Activated CD8-positive, alpha-beta memory T cell treated with anti-CD3 and anti-CD28 coated beads, Interleukin-2, amount 50 U/mL, for 4 hours (primary cell): ENCODE measurements around the gene RNF227.
"Not testable (repeated sequence)": the region's sequence is repeated elsewhere in the genome, so short reads cannot be mapped to it uniquely, and the experiment has no call there.

Experiments used
- DNase-seq: peaks from one replicate; pipeline ENCODE4 v3.0.0-alpha.2; 2020

Gene RNF227

DNA sequence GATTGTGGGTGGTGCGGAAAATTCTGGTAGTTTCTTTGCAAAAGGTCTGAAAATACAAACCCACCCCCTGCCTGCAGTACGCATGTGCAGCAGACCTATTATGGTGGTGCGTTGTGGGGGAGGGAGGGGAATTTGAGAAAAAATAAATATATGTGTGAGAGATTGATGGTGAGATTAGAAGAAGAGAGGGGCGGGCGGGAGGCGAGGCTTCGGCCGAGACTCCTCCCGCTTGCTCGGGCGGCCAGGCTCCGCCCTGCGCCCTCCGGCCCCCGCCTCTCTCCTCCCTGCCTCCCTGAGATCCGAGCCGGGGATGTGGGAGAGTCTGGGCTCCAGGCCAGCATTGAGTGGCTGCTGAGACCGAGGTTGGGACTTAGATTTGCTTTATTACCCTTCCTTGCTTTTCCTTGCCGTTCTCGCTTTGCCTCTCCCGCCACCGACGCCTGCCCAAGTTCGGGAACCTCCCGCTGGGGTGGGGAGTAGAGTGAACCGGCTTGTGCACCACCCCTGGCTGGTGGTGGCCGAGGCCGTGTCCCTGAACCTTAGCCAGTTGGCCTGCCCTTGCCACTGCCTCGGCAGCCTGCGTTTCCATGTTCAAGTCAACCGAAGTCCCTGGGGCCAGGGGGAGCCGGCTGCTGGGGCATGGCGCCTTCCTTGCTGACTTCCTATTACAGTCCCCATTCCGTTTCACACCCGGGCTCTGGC lies 28.5 kb downstream of the RNF227 start:
- peak; percentile 84 for DNase-seq

DNA sequence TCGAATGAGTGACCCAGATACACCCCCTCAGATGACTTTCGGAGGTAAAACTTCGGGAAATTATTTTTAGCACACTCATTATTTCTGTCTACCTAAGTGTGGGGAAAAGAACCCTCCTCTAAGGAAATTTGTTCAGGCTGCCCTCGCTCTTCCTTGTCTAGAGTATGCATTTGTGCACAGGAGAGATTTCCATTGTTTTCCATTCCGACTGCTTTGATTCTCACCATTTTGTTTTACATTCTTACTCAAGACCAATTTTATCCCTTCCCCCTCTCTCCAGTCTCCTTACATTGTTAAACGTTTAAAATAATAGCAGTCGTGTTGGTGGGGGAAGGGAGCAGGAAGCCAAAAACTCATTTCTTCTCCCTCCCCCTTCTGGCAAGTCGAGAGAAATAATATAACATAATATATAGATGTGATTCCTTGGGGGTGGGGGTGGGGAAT lies 29.0 kb downstream of the RNF227 start:
- no peak for DNase-seq

DNA sequence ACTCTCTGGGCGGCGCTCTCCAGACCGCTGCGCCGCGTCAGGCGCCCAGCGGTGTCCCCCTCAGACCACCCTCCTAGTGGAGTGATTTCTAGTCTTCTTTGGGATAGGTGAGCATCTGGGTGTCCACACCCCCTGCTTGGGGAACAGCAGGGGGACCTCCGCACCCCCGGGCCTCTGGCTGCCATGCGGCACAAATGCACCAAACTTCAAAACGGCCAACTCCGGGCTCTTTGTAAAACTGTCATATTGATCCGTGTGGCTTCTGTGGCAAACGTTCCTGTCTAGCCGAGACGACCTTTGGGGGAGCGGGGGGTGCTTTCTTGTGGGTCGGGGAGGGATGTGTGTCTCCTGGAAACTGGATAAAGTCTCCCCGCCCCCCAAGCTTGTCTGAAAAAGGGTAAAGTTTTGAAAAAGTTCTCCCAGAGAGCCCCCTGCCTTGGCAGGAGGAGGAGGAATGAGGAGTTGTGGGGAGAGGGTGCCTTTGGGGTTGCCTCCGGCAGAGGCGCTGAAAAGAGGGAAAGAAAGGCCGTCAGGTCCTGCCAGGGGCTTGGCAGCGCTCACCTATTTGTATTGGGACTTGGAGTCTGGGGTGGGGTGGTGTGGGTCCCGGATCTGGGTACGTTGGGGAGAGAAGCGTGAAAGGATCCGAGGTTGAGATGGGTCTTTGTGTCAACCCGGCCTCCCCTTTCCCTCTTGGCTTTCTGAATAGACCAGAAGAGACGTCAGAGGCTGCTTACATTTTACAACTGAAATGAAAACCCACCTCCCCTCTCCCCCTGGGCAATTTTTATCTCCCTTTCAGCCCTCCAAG lies 29.7 kb downstream of the RNF227 start:
- peak; percentile 72 for DNase-seq

DNA sequence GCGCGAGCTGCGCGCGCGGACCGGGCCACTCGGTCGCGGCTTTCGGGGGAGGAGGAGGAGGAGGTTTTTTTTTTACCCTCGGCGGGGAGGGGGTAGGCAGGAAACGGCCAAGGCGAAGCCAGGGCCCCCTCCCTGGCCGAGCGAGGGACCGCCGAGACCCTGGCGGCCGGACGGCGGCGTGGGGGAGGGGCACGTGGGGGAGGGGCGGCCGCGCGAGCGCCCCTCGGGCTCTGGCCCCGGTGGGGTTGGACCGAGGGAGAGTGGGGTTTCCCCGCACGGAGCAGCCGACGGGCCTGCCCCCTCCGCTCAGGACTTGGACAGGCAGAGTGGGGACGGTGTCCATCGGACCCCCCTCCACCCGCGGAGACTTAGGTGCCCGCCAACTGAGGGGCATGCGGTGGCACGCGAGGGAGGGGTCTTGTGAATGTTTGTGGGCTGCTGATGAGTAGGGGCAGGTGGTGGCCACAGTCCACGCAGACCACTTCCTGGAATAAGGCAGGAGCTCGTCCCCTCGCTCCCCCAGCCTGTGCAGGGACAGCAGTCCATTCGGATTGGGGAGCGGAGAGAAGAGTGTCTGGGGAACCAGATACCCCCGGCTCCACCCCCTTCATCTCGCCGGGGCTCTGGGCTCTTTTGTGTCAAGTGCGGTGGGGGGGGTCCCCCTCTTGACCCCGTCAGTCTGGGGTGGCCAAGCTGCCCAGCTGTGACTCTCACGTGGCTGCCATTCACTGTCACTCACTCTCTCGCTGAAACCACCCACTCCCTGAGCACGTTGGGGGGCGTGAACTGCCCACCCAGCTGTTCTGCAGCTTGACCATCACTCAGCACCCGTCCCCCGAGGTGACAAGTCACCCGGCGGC lies 30.5 kb downstream of the RNF227 start:
- DNase-seq, result peak; percentile 47

DNA sequence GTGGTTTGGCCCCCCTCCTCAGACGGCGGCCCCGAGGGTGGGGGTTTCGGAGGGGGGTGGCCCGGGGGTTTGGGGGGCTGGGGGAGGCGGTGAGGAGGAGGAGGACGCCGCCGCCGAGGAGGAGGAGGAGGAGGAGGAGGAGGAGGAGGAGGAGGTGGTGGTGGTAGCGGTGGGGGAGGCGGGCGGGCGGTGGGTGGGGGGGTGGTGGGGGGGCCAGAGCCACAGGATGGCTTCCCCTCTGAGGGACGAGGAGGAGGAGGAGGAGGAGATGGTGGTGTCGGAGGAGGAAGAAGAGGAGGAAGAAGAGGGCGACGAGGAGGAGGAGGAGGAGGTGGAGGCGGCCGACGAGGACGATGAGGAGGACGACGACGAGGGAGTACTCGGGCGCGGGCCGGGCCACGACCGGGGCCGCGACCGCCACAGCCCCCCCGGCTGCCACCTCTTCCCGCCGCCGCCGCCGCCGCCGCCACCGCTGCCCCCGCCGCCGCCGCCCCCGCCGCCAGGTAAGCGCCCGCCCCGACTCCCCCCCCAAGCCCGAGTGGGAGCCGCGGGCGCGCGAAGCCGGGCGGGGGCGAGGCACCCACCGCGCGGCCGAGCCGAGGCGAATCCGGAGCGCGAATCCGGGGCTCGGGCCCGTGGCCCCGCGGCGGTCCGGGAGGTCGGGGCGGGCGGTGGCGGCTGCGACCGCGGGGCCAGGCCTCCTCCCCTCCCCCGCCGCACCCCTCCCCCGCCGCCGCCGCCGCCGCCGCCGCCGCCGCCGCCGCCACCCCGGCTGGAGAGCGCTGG lies 31.3 kb downstream of the RNF227 start:
- peak; percentile 67 for DNase-seq

DNA sequence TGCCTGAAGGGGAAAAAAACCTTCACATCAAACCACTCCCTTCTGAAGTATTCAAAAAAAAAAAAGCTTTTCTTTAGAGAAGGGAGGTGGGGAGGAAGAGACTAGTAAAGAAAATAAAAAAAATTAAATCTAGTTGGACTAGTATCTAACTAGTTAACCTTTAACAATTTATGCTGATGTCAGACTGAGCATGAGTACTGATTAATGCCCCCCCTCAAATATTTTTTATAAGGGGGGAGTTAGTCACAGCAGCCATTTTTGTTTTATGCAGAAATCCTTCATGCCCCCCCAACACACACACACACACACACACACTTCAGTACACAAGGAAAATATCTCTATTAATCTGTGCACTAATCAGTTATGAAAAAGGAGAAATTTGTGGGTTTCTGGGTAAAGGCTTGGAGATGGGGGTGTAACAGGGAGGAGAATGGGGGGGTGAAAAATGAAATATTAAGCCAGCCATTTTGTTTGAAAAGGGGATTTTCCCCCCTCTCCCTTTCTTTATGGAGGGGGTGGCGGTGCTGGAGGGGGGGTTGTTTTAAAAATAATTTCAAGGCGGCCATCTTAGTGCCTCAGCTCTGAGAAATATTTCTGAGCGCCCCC lies 32.2 kb downstream of the RNF227 start:
- peak; percentile 35 for DNase-seq

DNA sequence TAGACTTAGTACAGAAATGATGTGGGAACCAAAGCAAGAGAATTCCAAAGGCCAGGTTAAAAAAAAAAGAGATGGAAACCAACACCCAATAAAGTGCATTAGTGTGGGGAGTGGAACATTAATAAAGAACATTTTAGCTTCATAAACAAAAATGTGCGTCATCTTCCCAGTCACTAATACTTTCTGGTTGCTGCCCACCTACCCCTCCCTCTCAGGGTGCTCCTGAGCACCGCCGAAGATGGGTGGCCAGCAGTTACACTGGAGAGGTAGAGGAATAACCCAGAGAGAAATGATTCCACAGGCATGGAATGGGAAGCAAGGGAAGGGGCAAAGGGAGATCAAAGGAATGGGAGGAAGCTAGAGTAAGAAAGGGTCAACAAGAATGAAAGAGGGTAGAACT lies 33.5 kb downstream of the RNF227 start:
- no peak for DNase-seq

DNA sequence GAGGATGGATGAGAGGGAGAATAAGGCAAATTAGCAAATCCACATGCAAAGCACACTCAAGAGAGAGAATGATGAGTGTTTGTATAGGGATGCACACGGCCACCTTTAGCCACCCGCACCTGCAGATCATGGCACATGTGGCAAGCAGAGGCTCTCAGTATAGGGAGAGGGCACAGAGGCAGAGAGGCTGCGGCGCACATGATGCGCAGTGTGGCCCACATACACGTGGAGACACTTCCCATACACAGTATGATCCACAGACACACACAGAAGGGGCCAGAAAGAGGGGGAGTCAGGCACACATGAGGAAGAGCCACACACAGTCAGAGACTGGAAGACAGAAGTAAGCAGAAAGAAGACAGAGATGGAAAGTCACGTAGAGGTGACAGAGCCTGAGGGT lies 34.0 kb downstream of the RNF227 start:
- DNase-seq, result no peak

DNA sequence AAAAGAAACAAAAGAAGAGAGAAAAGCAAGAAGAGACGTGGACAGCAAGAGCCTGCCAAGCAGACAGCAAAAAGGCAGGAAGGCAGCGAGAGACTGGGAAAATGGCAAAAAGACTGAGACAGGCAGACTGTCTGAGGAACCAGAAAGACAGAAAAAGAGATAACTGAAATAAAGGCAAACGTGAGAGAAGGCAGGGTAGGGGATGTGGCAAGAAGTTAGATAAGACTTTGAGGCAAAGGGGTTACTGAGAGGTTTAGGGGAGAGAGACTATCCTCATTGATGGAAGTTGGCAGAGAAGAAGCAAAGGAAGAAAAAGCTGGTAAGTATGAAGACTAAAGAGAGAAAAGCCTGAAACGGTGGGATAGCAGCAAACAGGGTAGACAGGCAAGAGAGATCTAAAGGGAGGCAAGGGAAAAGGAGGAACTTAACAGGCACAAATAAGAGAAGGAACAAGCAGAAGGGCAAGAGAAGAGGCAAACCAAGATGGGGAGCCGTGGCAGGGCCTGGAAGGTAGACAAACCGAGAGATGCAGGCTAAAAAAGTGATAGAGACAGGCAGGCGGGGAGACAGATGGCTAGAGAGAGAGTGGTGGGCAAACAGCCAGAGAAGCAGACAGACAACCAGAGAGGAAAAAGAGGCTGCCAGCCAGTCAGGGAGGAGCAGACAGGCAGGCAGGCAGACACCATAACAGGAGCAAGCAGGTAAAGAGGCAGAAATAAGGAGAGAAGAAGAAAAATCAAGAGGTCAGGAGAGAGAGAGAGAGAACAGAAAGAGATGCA lies 34.6 kb downstream of the RNF227 start:
- no peak for DNase-seq

DNA sequence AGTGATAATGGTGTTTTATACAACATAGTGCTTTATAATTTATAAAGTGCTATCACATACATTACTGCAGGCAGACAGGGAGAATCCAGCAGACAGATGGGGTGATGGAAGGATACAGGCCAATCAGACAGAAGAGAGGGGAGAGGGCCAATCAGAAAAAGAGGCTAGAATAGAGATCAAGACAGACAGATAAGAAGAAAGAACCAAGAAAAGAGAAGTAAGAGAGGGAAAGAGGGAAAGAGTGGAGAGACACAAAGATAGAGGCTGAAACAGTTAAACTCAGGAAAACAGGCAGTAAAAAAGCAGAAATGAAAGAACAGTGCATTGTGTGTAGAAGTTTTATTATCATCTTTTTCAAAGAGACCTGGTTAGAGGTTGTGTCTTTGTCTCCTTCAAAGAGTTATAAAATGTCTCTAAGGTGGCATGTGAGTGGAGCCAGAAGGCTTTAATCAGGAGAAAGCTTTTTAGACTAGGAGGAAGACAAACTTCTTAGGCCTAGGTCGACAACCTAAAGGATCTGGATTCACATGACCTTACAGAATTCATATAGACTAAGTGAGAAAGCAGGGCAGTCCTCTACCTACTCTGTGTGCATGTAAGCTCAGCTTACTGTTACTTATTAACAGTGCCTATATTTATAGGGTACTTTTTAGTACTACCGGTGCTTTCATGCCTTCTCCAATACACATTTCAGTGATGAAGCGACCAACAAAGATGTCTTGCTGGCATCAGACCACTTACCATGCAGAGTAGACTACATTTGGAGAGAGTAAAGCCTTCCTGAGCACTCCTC lies 35.8 kb downstream of the RNF227 start:
- no peak for DNase-seq

DNA sequence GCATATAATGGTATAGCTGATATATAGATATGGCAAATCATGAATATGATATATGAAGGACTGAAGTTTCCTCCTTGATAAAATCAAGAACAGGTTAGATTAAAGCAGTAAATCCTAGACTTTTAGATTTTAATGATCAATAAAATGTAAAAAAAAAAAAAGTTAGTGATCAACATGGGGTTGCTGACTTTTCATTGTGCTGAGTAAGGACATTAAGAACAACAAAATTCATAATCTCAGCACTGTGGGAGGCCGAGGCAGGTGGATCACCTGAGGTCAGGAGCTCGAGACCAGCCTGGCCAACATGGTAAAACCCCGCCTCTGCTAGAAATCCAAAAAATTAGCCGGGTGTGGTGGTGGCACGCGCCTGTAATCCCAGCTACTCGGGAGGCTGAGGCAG lies 37.9 kb downstream of the RNF227 start:
- no peak for DNase-seq

DNA sequence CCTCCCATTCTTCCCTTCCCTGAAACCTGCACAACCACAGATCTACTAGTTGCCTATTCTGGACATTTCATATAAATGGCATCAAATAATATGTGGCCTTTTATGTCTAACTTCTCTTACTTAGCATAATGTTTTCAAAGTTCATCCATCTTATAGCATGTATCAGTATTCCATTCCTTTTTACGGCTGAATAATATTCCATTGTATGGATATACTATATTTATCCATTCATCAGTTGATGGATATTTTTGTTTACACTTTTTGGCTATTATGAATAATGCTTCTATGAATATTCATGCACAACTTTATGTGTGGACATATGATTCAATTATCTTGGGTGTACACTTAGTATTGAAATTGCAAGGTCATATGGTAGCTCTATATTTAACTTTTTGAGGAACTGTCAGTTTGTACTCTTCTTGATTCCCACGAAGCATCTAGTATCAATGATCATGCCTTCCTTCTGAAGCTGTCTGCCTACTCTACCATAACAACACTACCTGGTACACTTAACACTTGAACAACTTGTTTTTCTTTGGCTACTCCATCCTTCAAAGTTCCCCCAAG lies 40.2 kb downstream of the RNF227 start:
- no peak for DNase-seq

DNA sequence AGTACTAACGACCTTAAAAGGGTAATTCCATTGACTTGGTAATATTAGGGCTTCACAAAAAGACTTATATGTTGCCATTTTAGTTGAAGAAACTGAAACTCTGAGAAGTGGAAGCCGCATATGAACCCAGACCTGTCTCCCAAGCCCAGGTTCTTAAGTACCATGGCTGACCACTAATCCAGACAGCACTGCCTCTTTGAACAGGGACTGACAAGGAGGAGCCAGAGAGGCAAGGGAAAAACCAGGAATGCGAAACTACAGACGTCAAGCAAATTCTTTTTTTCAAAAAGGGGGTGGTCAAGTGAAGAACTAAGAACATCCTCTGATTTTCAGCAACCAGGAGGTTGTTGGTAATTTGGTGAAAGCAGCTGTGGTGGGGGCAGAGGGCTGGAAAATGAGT lies 43.0 kb downstream of the RNF227 start:
- DNase-seq, result no peak

DNA sequence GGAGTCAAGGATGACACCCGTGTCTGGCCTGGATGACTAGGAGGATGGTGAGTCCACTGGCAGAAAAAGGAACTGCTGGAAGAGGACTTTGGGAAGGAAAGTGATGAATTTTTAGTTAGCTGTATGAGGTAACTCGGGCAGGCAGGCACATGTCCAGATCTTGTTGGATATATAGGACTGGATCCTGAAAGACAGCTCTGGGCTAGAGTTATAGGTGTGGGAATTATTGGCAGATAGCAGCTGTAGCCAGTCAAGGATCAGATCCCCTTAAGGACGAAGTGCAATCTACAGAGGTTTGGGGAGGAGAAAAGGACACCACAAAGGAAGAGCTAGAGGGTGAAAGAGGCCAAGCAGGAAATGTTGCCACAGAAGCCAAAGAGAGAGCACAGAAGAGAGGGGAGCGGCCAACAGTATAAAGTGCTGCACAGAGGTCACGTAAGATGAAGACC lies 48.2 kb downstream of the RNF227 start:
- no peak for DNase-seq

DNA sequence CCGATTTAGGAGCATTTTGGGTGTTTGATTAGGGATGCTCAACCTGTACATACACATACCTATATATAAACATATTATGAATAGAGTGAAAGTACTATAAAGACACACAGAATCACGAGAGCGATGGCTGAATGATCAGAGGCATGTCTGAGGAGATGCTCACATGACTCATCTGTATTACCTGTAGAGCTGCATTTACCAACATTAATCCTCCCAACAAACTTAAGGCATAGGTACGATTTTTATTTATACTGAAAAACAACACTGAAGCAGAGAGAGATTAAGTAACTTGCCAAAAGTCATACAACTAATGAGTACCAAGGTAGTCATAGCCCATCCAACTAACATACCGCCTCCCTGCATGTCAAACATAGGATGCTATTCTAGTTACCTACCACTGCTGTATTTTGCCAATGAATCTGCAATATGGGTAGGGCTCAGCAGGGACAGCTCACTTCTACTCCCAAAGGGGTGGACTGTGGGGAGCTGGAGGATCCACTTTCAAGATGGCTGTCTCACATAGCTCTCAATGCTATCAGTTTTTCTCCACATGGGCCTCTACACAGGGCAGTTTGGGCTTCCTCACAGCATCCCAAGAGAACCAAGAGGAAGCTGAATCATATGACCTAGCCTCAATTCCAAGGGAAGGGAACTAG lies 51.0 kb downstream of the RNF227 start:
- DNase-seq, result no peak

DNA sequence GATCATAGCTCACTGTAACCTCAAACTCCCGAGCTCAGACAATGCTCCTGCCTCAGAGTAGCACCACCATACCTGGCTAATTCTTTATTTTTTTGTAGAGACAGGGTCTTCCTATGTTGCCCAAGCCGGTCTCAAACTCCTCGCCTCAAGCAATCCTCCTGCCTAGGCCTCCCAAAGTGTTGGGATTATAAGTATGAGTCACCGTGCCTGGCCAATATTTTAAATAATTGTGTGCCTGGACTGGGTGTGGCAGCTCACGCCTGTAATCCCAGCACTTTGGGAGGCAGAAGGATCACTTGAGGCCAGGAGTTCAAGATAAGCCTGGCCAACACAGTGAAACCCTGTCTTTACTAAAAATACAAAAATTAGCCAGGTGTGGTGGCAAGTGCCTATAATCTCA lies 51.7 kb downstream of the RNF227 start:
- not testable (repeated sequence) for DNase-seq
